SKM-1 (cell line): ENCODE measurements around the gene EFTUD2.

Source experiments
- DNase-seq: peaks from one replicate; lab custom pipeline; 2025; ENCODE audit not compliant: unreplicated experiment; lab: John Stamatoyannopoulos, UW

Gene EFTUD2

DNA sequence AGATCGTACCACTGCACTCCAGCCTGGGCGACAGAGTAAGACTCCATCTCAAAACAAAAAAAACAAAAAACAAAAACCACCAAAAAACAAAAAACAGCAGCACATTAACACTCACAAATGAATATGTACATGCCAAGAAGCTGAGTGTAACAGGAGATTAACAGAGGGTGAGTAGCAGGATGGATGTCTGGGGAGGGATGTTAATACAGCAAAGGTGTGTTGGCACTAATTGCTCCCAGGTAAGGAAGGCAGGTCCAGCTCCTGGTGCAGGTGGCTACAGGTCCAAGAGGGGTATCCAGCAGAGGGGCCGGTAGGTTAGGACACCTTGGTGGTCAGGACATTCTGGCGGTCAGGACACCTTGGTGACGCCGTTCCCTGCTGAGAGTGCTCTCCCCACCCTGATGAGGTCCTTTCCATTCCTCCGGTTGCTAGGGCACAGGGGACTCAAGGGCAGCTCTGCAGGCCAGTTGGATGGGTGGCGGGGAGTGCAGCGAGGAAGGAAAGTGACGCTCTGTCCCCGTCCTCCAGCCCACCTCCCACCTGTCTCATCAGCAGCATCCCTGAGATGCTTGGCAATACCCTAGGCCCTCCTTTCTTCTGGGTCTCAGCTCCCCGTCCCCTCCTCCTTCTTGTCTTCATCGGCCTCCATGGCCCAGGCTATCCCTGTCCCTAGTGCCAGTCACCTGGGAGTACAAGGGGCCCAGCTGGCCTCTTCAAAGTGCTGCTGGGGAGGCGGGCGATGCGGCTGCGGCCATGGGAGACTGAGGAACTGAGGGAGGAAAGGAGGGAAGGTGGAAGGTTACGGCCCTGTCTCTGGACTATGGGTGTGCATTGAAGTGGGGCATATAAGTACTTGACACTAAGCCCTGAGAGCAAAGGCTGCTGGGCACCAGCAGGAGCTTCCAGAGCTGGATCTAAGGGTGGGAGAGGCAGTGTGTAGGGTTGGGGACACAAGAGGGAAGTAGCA lies 26.8 kb upstream of the EFTUD2 start:
- DNase-seq = no peak

- DNase-seq = no peak
These were observed 24.9 kb upstream of the EFTUD2 start for GRCh38 chr17:44924107-44924544.

- DNase-seq = no peak
These were observed 23.7 kb upstream of the EFTUD2 start for GRCh38 chr17:44922746-44923470.

DNA sequence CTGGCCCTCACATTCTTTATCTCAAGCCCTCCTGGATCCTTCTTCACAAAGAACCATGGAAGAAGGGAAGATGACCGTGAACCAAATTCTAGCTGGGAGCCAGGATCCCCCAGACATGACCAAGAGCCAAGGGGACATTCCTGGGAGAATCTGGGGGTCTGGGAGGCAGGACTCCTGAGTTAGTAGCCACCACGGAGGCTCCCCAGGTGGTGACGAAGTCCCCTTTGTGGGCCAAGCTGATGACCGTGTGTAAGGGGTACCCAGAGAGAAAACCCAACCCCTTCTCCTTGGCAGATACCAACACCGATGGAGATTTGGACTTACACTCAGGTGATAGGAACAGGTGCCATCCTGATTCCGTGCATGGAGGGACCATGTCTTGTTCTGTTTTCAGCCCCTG lies 22.9 kb upstream of the EFTUD2 start:
- no peak for DNase-seq

DNA sequence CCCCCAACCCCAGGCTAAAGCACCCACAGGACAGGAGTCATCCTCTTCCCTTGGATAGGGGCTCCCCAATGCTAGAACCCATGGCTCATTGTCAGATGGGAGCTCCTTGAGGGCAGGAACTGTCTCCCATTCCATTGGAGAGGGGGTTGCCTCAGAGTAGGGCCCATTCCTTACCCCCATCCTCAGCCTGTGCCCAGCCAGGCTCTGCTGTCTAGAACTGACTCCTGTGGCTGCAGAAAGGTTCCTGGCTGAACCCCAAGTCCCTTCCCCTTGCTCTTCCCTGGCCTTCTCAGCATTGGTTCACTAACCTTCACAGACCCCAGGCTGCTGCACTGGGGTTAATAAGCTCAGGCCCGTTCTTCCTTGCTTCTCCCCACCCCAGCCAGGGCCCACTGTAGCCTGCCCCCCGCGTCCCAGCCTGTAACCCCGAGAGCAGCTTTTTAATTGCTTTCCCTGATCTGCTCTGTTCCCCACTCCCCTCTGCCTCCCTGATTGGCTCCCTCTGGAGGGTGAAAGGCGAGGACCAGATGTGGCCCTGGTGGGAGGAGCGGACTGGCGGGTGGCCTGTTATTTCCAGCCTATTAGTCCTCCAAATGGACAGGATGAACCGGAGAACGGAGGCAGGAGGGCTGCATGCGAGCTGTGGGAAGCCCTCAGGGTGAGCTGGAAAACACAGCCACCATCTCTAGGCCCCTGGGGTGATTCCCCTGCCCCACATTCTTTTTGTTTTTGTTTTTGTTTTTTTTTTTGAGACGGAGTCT lies 22.1 kb upstream of the EFTUD2 start:
- no peak for DNase-seq

GRCh38 chr17:44920565-44920940 lies 21.3 kb upstream of the EFTUD2 start:
- no peak for DNase-seq

GRCh38 chr17:44919885-44920564 lies 20.8 kb upstream of the EFTUD2 start:
- peak; percentile 69 for DNase-seq

DNA sequence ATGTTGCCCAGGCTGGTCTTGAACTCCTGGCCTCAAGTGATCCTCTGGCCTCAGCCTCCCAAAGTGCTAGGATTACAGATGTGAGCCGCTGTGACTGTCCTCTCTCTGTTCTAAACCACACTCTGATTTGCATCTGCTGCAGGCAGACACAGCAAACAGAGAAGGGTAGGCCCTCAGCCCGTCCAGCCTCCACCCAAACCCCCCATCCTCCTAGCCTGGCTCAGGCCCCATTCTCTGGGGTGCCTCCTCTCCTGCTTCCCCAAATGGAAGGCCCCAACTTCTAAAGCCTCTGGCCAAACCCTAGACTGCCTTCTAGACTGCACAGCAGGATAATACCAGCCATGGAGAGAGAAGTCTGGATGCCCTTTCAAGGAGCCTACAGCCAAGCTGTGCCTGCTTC lies 20.2 kb upstream of the EFTUD2 start:
- DNase-seq = no peak

- no peak for DNase-seq
These were observed 18.8 kb upstream of the EFTUD2 start for GRCh38 chr17:44918006-44918405.

DNA sequence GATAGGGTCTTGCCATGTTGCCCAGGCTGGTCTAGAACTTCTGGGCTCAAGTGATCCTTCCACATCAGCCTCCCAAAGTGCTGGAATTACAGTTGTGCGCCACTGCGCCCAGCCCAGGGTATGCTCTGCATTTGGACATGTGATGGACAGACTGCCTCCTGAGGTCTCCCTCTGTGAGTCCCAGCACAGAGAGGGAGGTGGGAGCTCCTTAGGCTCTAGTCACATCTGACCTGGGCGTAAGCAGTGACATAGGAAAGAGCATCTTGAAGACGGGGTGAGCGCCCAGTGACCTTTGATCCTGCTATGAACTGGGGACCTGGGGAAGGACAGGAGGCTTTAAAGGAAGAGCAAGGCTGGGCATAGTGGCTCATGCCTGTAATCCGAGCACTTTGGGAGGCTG lies 18.2 kb upstream of the EFTUD2 start:
- no peak for DNase-seq

- no peak for DNase-seq
These were observed 17.6 kb upstream of the EFTUD2 start for GRCh38 chr17:44916781-44917241.

DNA sequence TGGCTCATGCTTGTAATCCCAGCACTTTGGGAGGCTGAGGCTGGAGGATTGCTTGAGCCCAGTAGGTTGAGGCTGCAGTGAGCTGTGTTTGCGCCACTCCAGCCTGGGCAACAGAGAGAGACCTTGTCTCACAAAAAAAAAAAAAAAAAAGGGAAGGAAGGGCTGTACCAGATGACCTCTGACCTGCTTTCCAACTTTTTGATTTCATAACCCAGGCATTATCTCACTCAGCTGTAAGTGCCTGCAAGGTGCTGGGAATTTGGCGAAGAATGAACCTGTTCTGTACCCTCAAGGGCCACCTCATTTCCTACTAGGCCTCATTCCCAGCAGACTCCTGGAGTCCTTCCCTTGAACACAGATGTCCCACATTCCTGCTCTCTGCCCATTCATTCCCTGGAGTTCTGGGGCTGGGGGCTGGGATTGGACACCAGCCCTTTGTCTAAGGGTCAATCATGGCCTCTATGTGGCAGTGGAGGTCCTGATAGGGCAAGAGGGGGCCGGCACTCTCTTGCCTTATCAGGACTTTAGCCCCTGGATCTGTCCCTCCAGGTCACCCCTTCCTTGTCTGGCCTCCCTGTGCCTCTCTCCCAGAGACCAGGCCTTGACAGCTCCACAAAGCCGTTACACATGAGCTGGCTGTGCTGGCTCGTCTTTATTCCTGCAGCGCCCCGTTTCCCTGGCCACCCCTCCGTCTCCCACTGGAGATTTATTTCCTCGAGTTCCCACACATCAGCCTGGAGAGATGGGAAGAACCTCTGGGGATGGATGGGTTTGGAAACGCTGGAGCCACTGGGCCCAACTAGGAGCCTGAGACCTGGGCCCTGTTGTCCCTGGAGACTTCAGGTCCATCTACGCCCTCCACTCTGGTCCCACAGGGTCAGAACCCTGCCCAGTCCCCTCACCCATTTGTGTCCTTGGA lies 16.9 kb upstream of the EFTUD2 start:
- DNase-seq = peak; percentile 28

DNA sequence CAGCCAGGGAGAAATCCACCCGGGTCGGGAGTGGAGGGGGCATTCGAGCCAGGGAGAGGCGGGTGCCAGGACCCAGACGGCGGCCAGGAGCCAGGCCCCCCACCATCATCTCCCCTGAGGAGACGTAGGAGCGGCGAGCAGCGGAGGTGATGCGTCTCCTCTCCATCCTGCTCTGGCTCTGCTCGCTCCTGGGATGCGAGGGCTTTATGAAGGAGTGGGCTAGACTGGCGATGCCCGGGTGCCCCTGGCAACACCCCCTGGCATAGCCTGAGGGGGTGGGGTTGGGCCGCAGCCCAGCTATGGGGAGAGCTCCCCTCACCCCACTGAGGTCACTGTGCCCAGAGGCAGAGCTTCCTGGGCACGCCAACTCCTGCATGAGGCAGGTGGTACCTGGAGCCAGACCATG lies 16.1 kb upstream of the EFTUD2 start, which contains the start of gene GFAP:
GFAP (minus strand) TSS at position 180 of the 406 bp plus-strand sequence; CDS start at position 166, 14 bp downstream.
- DNase-seq = no peak

GRCh38 chr17:44914698-44915271 lies 15.5 kb upstream of the EFTUD2 start:
- DNase-seq = no peak

DNA sequence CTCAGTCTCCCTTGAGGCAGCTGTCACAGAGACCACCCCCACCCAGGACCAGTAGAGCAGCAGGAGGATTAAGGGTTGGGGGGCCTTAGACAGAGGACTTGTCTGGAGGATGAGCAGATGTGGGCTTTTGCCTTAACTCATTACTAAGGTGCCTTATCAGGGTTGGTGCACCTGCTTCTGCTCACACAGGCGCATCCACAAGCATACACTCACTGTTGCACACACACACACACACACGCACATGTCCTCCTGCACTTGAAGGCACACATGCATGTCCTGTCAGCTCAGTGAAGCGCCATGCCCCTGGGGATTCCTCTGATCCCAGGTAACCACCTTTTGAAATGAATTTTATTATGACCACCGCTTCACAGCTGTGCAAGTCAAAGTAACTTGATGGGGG lies 14.9 kb upstream of the EFTUD2 start:
- no peak for DNase-seq

DNA sequence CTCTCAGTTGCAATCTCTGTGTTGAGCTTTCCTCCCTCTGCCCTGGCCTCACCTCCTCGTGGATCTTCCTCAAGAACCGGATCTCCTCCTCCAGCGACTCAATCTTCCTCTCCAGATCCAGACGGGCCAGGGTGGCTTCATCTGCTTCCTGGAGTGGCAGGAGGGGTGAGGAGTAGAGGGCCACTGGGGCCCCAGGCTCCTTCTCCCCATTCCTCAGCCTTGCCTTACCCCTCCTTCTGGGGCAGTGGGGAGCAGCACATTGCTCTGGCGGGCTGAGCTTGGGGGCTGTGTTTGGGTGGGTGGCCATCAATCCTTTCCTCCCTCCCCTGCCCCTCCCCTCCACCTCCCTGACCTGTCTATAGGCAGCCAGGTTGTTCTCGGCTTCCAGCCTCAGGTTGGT lies 14.4 kb upstream of the EFTUD2 start:
- no peak for DNase-seq

DNA sequence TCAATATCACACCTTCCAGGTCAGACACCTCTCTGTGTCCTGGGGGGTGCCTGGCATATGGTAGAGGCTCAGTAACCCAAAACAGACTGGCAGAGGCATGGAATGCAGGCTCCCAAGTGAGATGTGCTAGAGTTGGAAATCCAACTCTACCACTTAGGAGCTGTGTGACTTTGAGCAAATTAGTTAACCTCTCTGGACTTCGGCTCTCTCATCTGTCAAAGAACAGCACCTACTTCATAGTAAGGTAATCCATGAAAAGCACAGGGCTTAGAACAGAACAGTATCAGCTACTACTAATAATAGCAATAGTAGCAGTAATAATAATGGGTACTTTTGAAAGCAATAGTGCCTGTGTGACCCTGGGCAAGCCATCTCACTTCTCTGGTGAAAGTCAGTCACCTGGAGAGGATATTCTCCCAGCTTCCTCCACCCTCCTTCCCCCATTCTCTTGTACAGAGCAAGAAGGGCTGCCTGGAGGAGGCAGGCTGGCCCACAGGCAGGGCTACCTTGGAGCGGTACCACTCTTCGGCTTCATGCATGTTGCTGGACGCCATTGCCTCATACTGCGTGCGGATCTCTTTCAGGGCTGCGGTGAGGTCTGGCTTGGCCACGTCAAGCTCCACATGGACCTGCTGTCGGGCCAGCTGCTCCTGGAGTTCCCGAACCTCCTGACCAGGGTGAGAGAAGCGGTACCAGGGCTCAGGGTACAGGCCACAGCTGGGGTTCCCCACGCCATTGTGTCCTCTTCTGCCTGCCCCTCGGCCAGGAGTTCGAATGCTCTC lies 13.7 kb upstream of the EFTUD2 start:
- DNase-seq = no peak
